Hippocampal formation (tissue), 2 donors: ENCODE measurements around the gene HSPA8.
"Not testable (repeated sequence)": the region's sequence is repeated elsewhere in the genome, so short reads cannot be mapped to it uniquely, and the experiment has no call there.

Experiments
- DNase-seq, 2 donors: peaks; one replicate each; lab custom pipeline; 2025; lab: John Stamatoyannopoulos, UW

HSPA8 gene

GRCh38 chr11:123072332-123072761, 10.4 kb upstream of the HSPA8 start:
- no peak for DNase-seq

GRCh38 chr11:123069908-123070821, 8.2 kb upstream of the HSPA8 start:
- no peak for DNase-seq

GRCh38 chr11:123065621-123066020, 3.7 kb upstream of the HSPA8 start:
- DNase-seq, result no peak

GRCh38 chr11:123063826-123064657, 2.1 kb upstream of the HSPA8 start:
- DNase-seq, result no peak

GRCh38 chr11:123062892-123063825, 1.2 kb upstream of the HSPA8 start:
- peak; percentile 52 to 66 for DNase-seq

GRCh38 chr11:123062158-123062891, 389 bp upstream of the HSPA8 start:
- DNase-seq, result peak; percentile 99 to 100

GRCh38 chr11:123060277-123061000, 1.5 kb downstream of the HSPA8 start:
- no peak for DNase-seq

- not testable (repeated sequence) for DNase-seq
These were observed 2.7 kb downstream of the HSPA8 start for GRCh38 chr11:123059041-123059920.

- no peak for DNase-seq
These were observed 4.2 kb downstream of the HSPA8 start for GRCh38 chr11:123057661-123058305.

- no peak for DNase-seq
These were observed 5.0 kb downstream of the HSPA8 start for GRCh38 chr11:123056835-123057491.

- DNase-seq, result no peak
These were observed 6.6 kb downstream of the HSPA8 start for GRCh38 chr11:123055191-123055901.

- DNase-seq, result peak in 1 of 2 donors; percentile 90
These were observed 7.5 kb downstream of the HSPA8 start for GRCh38 chr11:123054301-123055065.

GRCh38 chr11:123052901-123053721, 8.8 kb downstream of the HSPA8 start:
- DNase-seq, result no peak

GRCh38 chr11:123051634-123052033, 10.3 kb downstream of the HSPA8 start:
- DNase-seq, result no peak

- DNase-seq, result no peak
These were observed 10.8 kb downstream of the HSPA8 start for GRCh38 chr11:123051146-123051545.

- no peak for DNase-seq
These were observed 14.0 kb downstream of the HSPA8 start for GRCh38 chr11:123047947-123048293.
